B cell (primary cell): Measurements from ENCODE around the gene FGFR3. TPM values are rescaled to one million over a fixed set of nuclear protein-coding genes. Genes with fewer than 3 reads are reported as not detected.
A peak's percentile ranks its signal among the peaks of the same experiment; 100 is the strongest.

ENCODE experiments used
- ATAC-seq: fragments of 200-7000 bp; cut with Tn5 transposase; one replicate; pipeline ENCODE4 v1.10.0; 2021; ENCODE audit warnings: low read depth, mild to moderate bottlenecking, moderate number of reproducible peaks, moderate library complexity
- CTCF ChIA-PET: fragments of 350-600 bp; sonication (Branson Sonifier 250); formaldehyde crosslinking; loops from one replicate; lab custom pipeline; 2021; ENCODE audit warnings: antibody characterized with exemption, inconsistent platforms; lab: Charles Lee
- POLR2A ChIA-PET: fragments of 350-600 bp; sonication (Branson Sonifier 250); formaldehyde crosslinking; loops from one replicate; lab custom pipeline; 2021; ENCODE audit warnings: antibody characterized with exemption; lab: Charles Lee
- DNase-seq: peaks from one replicate; pipeline ENCODE4 v3.0.0; 2013
- H2AFZ ChIP-seq: 2 replicates; pipeline ENCODE4 v1.6.1; 2012; ENCODE audit warnings: mild to moderate bottlenecking, low read depth, low read length; ENCODE audit not compliant: insufficient read depth, poor library complexity, severe bottlenecking
- H3K27ac ChIP-seq, 2 donors: 1 replicate in 1 of 2; 2 replicates in 1 of 2; pipeline ENCODE4 v1.5.1; 2012 to 2013; ENCODE audit warnings: low read length in 2 of 2, mild to moderate bottlenecking in 2 of 2, moderate library complexity in 1 of 2
- H3K27me3 ChIP-seq, 4 experiments: fragments of 200-600 bp in 1 of 4; sonication (generic) in 1 of 4; replicated peaks in 1 of 4; 1 replicate in 2 of 4; 2 replicates in 2 of 4; pipeline versions ENCODE4 v1.6.1 to v1.7.0; 2013 to 2016; ENCODE audit warnings: low read length in 3 of 4, mild to moderate bottlenecking in 2 of 4, mixed read lengths in 1 of 4, moderate library complexity in 1 of 4; ENCODE audit not compliant: insufficient read depth in 4 of 4, control insufficient read depth in 3 of 4; ENCODE audit errors: control extremely low read depth in 1 of 4
- H3K36me3 ChIP-seq, 2 experiments: replicated peaks in 1 of 2; 1 replicate in 1 of 2; 2 replicates in 1 of 2; pipeline versions ENCODE4 v1.6.1 to v1.7.1; 2013; ENCODE audit warnings: low read length in 1 of 2; ENCODE audit not compliant: insufficient read depth in 2 of 2, control insufficient read depth in 1 of 2; ENCODE audit errors: control extremely low read depth in 1 of 2, extremely low read depth in 1 of 2
- H3K4me1 ChIP-seq, 2 donors: fragments of 200-600 bp in 1 of 2; sonication (generic) in 1 of 2; 1 replicate in 1 of 2; 2 replicates in 1 of 2; pipeline versions ENCODE4 v1.5.1 to v1.6.1; 2013 to 2017; ENCODE audit warnings: low read length in 2 of 2; ENCODE audit not compliant: control insufficient read depth in 2 of 2, insufficient read depth in 2 of 2
- H3K4me2 ChIP-seq: replicated peaks from 2 replicates; pipeline ENCODE3; 2012; ENCODE audit warnings: mild to moderate bottlenecking, low read depth, low read length; ENCODE audit not compliant: poor library complexity, severe bottlenecking
- H3K4me3 ChIP-seq, 5 experiments: fragments of 200-600 bp in 1 of 5; sonication (generic) in 1 of 5; 1 replicate in 3 of 5; 2 replicates in 2 of 5; pipeline versions ENCODE4 v1.5.1 to v1.7.0; 2011 to 2016; ENCODE audit warnings: low read length in 4 of 5, mild to moderate bottlenecking in 4 of 5, low read depth in 2 of 5, control low read depth in 1 of 5, moderate library complexity in 1 of 5; ENCODE audit not compliant: insufficient read depth in 1 of 5; ENCODE audit errors: control extremely low read depth in 1 of 5, extremely low read depth in 1 of 5
- H3K79me2 ChIP-seq: fragments of 200-600 bp; sonication (generic); one replicate; pipeline ENCODE4 v1.6.0; 2016; ENCODE audit warnings: low read length; ENCODE audit not compliant: control insufficient read depth, insufficient read depth
- H3K9ac ChIP-seq: fragments of 200-600 bp; sonication (generic); 2 replicates; pipeline ENCODE4 v1.6.1; 2017; ENCODE audit warnings: mild to moderate bottlenecking, low read length, moderate library complexity
- H3K9me3 ChIP-seq, 3 donors: one replicate each; pipeline versions ENCODE4 v1.6.1 to v1.7.1; 2013; ENCODE audit warnings: low read length in 2 of 3; ENCODE audit not compliant: control insufficient read depth in 2 of 3, insufficient read depth in 1 of 3; ENCODE audit errors: control extremely low read depth in 1 of 3
- H4K20me1 ChIP-seq: 2 replicates; pipeline ENCODE4 v1.6.0; 2012; ENCODE audit warnings: mild to moderate bottlenecking, low read length; ENCODE audit not compliant: insufficient read depth, control insufficient read depth, poor library complexity, severe bottlenecking
- H3K27ac Mint-ChIP-seq: one replicate; pipeline ENCODE4 v1.8.0; 2021; ENCODE audit warnings: mixed read lengths
- H3K27me3 Mint-ChIP-seq: one replicate; pipeline ENCODE4 v1.8.0; 2021; ENCODE audit warnings: mixed read lengths
- H3K4me1 Mint-ChIP-seq: one replicate; pipeline ENCODE4 v1.8.0; 2021; ENCODE audit warnings: mixed read lengths
- H3K4me3 Mint-ChIP-seq: one replicate; pipeline ENCODE4 v1.8.0; 2021; ENCODE audit warnings: mixed read lengths
- H3K9me3 Mint-ChIP-seq: one replicate; pipeline ENCODE4 v1.8.0; 2022; ENCODE audit warnings: mixed read lengths; ENCODE audit not compliant: insufficient read depth
- CTCF ChIP-seq: fragments of 200-600 bp; IDR thresholded peaks from one replicate; pipeline ENCODE4 v1.8.0; 2022; ENCODE audit warnings: antibody characterized with exemption, mild to moderate bottlenecking
- EZH2 ChIP-seq: IDR thresholded peaks from 2 replicates; pipeline ENCODE4 v1.6.1; 2012; ENCODE audit warnings: borderline replicate concordance, low read depth, mild to moderate bottlenecking, moderate library complexity, low read length; ENCODE audit not compliant: insufficient read depth, poor library complexity, severe bottlenecking
- WGBS: methylation state at CpG from one replicate; pipeline ENCODE4 v1.1.5; 2013; ENCODE audit warnings: missing lambda C conversion rate; ENCODE audit not compliant: insufficient coverage; 5-methylcytosine and 5-hydroxymethylcytosine counted together
- intact Hi-C: fragments of 100-400 bp; cut with micrococcal nuclease; formaldehyde crosslinking; loops from one replicate; pipeline ENCODE4 v1.10.0; 2022
- polyA plus RNA-seq: library from polyadenylated mRNA; depleted of rRNA; stranded (reverse); fragments of >200 nt; gene quantifications from 2 replicates; pipeline ENCODE4 v1.2.3, GENCODE V29; 2012
- total RNA-seq, 2 donors: library from RNA; stranded (reverse); fragments of 120-200 nt in 1 of 2; gene quantifications; 1 replicate in 1 of 2; 2 replicates in 1 of 2; pipeline versions ENCODE4 v1.2.3 to v1.2.4, GENCODE V29; 2013 to 2022

The FGFR3 gene
- total and polyA plus RNA-seq, 2 donors (not counting 1 experiment from before 2014, with no cell fraction given): not detected

- WGBS: 80% methylated on average over 24 of the region's 27 CpGs
- Mint-ChIP-seq H3K27ac (no peak overlapping the region), H3K27me3 (peaks cover 3% of the 10 kb centered on the region), H3K9me3 (no peaks in the 10 kb centered on the region), H3K4me1 (peaks cover 2% of the 10 kb centered on the region), H3K4me3 (no peak overlapping the region)
- H3K4me1 ChIP-seq: peaks cover 0 to 3% of the 10 kb centered on the region in 2 donors
- CTCF ChIA-PET: interaction anchor here (1.4 kb wide), 1 partner anchor 10 kb away, joined by 5 read pairs; no protein-coding TSS in a partner anchor
- no peak overlapping the region for H2AFZ ChIP-seq
- no peak for ATAC-seq
- intact Hi-C loops: no loop called here
- no peak overlapping the region for H3K4me3 ChIP-seq
- no peak overlapping the region for H3K9ac ChIP-seq
- no peak for TF ChIP-seq EZH2
- TF ChIP-seq CTCF: no peak
- H4K20me1 ChIP-seq: no peaks in the 10 kb centered on the region
- POLR2A ChIA-PET: no interaction called here
- no peak overlapping the region for H3K4me2 ChIP-seq
- DNase-seq: no peak
- peaks cover 0 to 13% (median 0%) of the 10 kb centered on the region in 4 experiments for H3K27me3 ChIP-seq
- H3K36me3 ChIP-seq: no peaks in the 10 kb centered on the region
- no peaks in the 10 kb centered on the region for H3K79me2 ChIP-seq
- H3K9me3 ChIP-seq: no peaks in the 10 kb centered on the region
- no peak overlapping the region for H3K27ac ChIP-seq
Measured at GRCh38 chr4:1758306-1759121, 34.6 kb upstream of the FGFR3 start.

GRCh38 chr4:1759170-1759817 lies 33.8 kb upstream of the FGFR3 start:
- H3K9me3 ChIP-seq: no peaks in the 10 kb centered on the region
- no peaks in the 10 kb centered on the region for H3K36me3 ChIP-seq
- ATAC-seq: no peak
- ChIA-PET CTCF (interaction anchor here (1.4 kb wide), 1 partner anchor 11 kb away, joined by 5 read pairs; no protein-coding TSS in a partner anchor), POLR2A (no interaction called here)
- no peak overlapping the region for H3K4me3 Mint-ChIP-seq
- H3K4me1 ChIP-seq: peaks cover 3 to 4% of the 10 kb centered on the region in 2 donors
- peaks cover 6% of the 10 kb centered on the region for H3K4me1 Mint-ChIP-seq
- H4K20me1 ChIP-seq: no peaks in the 10 kb centered on the region
- TF ChIP-seq EZH2 (no peak), CTCF (no peak)
- intact Hi-C loops: no loop called here
- H3K4me2 ChIP-seq: no peak overlapping the region
- no peaks in the 10 kb centered on the region for H3K9me3 Mint-ChIP-seq
- no peak overlapping the region for H3K4me3 ChIP-seq
- DNase-seq: no peak
- peak overlapping the region; percentile 13 for H3K27ac Mint-ChIP-seq
- no peak overlapping the region for H3K27ac ChIP-seq
- peaks cover 0 to 17% (median 2%) of the 10 kb centered on the region in 4 experiments for H3K27me3 ChIP-seq
- H3K79me2 ChIP-seq: no peaks in the 10 kb centered on the region
- WGBS: 86% methylated on average over 19 of the region's 19 CpGs
- H3K27me3 Mint-ChIP-seq: peaks cover 3% of the 10 kb centered on the region
- H2AFZ ChIP-seq: no peak overlapping the region
- no peak overlapping the region for H3K9ac ChIP-seq
